SK-N-MC (cell line): ENCODE results near the gene CDH12.
"Not testable (repeated sequence)": the region's sequence is repeated elsewhere in the genome, so short reads cannot be mapped to it uniquely, and the experiment has no call there.

ENCODE experiments used
- EZH2 ChIP-seq: fragments of 200-600 bp; sonication (generic); IDR thresholded peaks from one replicate; pipeline ENCODE4 v1.6.1; 2017; ENCODE audit warnings: antibody characterized with exemption
- POLR2AphosphoS5 ChIP-seq: IDR thresholded peaks from 2 replicates; pipeline ENCODE4 v1.6.1; 2012; ENCODE audit warnings: mild to moderate bottlenecking, low read depth, low read length, borderline replicate concordance

DNA sequence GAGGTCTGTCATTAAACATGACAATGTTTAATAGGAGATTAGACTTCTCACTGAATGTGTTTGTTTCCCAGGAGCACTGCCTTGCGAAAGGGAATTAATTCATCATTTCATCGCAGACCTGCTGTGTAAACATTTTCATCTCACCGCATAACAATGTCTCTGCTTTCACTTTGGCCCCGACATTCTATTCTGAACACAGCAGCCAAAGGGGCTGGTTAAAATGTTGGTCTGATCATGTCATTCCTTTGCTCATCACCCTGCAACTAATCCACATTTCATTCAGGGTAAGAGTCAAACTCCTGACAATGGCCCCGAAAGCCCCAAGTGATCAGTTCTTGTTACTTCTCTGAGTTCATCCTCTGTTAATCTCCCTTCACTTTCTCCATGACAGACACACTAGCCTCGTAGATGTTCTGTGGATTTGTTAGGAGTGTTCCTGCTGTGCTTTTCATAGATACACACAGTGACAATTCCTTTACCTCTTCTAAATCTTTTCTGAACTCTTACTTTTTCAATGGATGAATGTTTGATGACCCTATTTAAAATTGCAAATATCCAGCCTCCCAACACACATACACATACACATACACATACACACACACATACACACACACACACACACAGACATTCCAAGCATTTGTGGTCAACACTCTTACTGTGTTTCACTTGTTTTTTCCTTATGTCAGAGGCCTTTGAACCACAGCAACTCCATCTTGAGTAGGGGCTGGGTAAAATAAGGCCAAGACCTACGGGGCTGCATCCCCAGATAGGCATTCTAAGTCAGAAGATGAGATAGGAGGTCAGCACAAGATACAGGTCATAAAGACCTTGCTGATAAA, 688.0 kb downstream of the CDH12 start:
- TF ChIP-seq POLR2AphosphoS5, EZH2: not testable (repeated sequence)
